Calu3 (cell line): ENCODE data around the gene HMSD. TPM values are rescaled to one million over a fixed set of nuclear protein-coding genes. Genes with fewer than 3 reads are reported as not detected.

Experiments used
- BruUV-seq: library from RNA; stranded (reverse); fragments of 400-500 nt; replicated peaks from 2 replicates; lab custom pipeline; 2021; lab: Mats Ljungman, UMichigan
- CTCF ChIA-PET: fragments of 300-600 bp; sonication (Branson Sonifier 250); formaldehyde crosslinking; loops from one replicate; lab custom pipeline; 2022; ENCODE audit warnings: antibody characterized with exemption; lab: Charles Lee
- DNase-seq: peaks from one replicate; pipeline ENCODE4 v3.0.0; 2022
- H3K27ac Mint-ChIP-seq: one replicate; pipeline ENCODE4 v1.8.0; 2022; ENCODE audit warnings: mixed read lengths; ENCODE audit not compliant: unreplicated experiment
- H3K27me3 Mint-ChIP-seq: one replicate; pipeline ENCODE4 v1.8.0; 2022; ENCODE audit warnings: mixed read lengths; ENCODE audit not compliant: unreplicated experiment
- H3K36me3 Mint-ChIP-seq: one replicate; pipeline ENCODE4 v1.8.0; 2022; ENCODE audit warnings: mild to moderate bottlenecking, moderate library complexity, mixed read lengths; ENCODE audit not compliant: insufficient read depth, unreplicated experiment
- H3K4me1 Mint-ChIP-seq: one replicate; pipeline ENCODE4 v1.8.0; 2022; ENCODE audit warnings: mild to moderate bottlenecking, low read depth, mixed read lengths; ENCODE audit not compliant: unreplicated experiment
- H3K4me3 Mint-ChIP-seq: one replicate; pipeline ENCODE4 v1.8.0; 2022; ENCODE audit warnings: mild to moderate bottlenecking, low read depth, moderate library complexity, mixed read lengths; ENCODE audit not compliant: unreplicated experiment
- H3K9me3 Mint-ChIP-seq: one replicate; pipeline ENCODE4 v1.8.0; 2022; ENCODE audit warnings: low read depth, mixed read lengths; ENCODE audit not compliant: unreplicated experiment
- intact Hi-C: fragments of 100-400 bp; cut with micrococcal nuclease; formaldehyde crosslinking; loops from one replicate; pipeline ENCODE4 v1.10.0; 2022; ENCODE audit not compliant: unreplicated experiment
- total RNA-seq: library from RNA; stranded (reverse); gene quantifications from 2 replicates; pipeline ENCODE4 v1.2.3, GENCODE V29; 2022
- TF ChIP-seq, protein P1 (sequence below): fragments of 200-600 bp; IDR thresholded peaks from one replicate; pipeline ENCODE4 v1.8.0; 2022; ENCODE audit warnings: antibody characterized with exemption; ENCODE audit not compliant: unreplicated experiment

Gene HMSD
- total RNA-seq, 1 experiment from 2014 or later: 11.9 TPM

DNA sequence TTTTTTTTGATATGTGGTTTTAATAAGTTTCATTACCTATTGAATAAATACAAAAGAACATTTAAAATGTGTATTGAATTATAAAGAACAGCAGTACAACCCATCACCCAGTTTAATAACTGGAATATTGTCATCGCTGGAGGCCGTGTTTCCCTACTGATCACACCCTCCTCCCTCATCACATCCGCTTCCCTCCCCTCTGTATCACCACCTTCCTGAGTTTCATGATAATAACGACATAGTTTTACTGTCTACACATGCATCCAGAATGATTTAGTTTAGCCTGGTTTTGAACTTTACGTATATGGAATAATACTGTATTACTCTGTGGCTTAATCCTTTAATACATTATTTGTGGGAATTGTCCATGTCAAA, 22.9 kb downstream of the HMSD start:
- intact Hi-C loops: no loop called here

DNA sequence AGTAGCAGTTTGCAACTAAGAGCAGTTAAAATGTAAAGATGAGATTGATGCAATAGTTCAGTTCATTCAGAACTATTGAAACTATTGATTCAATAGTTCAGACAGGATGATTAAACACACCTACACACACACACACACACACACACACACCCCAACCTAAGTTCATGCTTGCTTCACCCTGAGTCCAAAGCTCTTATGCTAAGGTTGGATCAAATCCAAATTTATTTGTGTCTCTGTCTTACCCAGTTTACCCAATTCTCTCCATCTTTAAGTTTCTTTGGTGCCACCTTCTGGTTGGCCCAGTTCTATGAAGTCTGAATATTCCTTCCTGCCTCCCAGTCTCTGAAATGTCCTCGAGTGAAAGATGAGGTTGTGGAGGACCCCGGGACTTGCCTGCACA, 25.9 kb downstream of the HMSD start:
- peak; percentile 26 for DNase-seq
- H3K4me1 Mint-ChIP-seq: peaks cover 44% of the 10 kb centered on the region
- peak overlapping the region; percentile 41 for H3K27ac Mint-ChIP-seq
- no peak overlapping the region for H3K4me3 Mint-ChIP-seq
- TF ChIP-seq, protein P1, sequence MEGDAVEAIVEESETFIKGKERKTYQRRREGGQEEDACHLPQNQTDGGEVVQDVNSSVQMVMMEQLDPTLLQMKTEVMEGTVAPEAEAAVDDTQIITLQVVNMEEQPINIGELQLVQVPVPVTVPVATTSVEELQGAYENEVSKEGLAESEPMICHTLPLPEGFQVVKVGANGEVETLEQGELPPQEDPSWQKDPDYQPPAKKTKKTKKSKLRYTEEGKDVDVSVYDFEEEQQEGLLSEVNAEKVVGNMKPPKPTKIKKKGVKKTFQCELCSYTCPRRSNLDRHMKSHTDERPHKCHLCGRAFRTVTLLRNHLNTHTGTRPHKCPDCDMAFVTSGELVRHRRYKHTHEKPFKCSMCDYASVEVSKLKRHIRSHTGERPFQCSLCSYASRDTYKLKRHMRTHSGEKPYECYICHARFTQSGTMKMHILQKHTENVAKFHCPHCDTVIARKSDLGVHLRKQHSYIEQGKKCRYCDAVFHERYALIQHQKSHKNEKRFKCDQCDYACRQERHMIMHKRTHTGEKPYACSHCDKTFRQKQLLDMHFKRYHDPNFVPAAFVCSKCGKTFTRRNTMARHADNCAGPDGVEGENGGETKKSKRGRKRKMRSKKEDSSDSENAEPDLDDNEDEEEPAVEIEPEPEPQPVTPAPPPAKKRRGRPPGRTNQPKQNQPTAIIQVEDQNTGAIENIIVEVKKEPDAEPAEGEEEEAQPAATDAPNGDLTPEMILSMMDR: peak; percentile 18
- H3K36me3 Mint-ChIP-seq: peaks cover 18% of the 10 kb centered on the region
- BruUV-seq: no TSS peak
- H3K27me3 Mint-ChIP-seq: no peaks in the 10 kb centered on the region
- CTCF ChIA-PET: interaction anchor here (1.0 kb wide), 1 partner anchor 11 kb away, joined by 5 read pairs; no protein-coding TSS in a partner anchor
- no peaks in the 10 kb centered on the region for H3K9me3 Mint-ChIP-seq
- intact Hi-C loops: no loop called here

More for the DNA sequence above, 22.9 kb downstream of the HMSD start:
- no peak for DNase-seq
- H3K4me1 Mint-ChIP-seq: peaks cover 51% of the 10 kb centered on the region
- peak overlapping the region; percentile 94 for H3K4me3 Mint-ChIP-seq
- H3K36me3 Mint-ChIP-seq: peaks cover 27% of the 10 kb centered on the region
- peak overlapping the region; percentile 95 for H3K27ac Mint-ChIP-seq
- no peaks in the 10 kb centered on the region for H3K27me3 Mint-ChIP-seq
- TF ChIP-seq, protein P1: no peak
- CTCF ChIA-PET: no interaction called here
- H3K9me3 Mint-ChIP-seq: no peaks in the 10 kb centered on the region
- no TSS peak for BruUV-seq

DNA sequence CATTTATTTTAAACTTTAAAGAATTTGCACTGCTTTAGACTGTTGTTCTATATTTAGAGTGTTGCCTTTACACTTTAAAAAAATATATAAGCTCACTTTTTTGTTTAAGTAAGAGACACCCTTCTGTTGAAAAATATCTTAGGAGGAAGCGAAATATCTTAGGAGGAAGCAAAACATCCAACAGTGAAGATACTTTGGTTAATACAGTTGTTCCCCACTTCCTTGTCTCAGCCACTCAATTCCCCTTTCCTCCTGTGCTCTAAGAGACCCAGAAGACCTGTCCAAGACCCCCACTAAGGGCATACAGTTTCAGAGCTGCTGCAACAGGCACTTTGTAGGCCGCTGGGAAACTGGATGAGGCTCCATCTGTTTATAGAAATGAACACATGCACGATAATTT, 26.5 kb downstream of the HMSD start:
- Mint-ChIP-seq H3K4me3 (no peak overlapping the region), H3K36me3 (peaks cover 18% of the 10 kb centered on the region), H3K27me3 (no peaks in the 10 kb centered on the region), H3K4me1 (peaks cover 50% of the 10 kb centered on the region), H3K27ac (no peak overlapping the region), H3K9me3 (no peaks in the 10 kb centered on the region)
- TF ChIP-seq, protein P1: no peak
- BruUV-seq: no TSS peak
- CTCF ChIA-PET: interaction anchor here (1.0 kb wide), 1 partner anchor 12 kb away, joined by 5 read pairs; no protein-coding TSS in a partner anchor
- no peak for DNase-seq
- intact Hi-C loops: no loop called here

DNA sequence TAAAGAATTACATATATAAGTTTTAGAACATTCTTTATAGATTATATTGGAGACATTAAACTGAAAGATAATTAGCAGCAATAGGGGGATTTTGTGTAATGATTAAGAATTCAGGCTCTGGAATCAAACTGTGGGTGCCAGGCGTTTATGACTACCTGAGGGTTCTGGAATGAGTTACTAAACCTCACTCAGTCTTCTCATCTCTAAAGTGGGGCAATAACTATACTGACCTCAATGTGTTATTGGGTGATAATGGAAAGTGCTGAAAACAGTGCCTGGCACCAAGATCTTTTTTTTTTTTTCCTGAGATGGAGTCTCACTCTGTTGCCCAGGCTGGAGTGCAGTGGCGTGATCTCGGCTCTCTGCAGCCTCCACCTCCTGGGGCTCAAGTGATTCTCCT, 27.9 kb downstream of the HMSD start:
- Mint-ChIP-seq H3K4me1 (peaks cover 46% of the 10 kb centered on the region), H3K36me3 (peaks cover 17% of the 10 kb centered on the region), H3K27me3 (no peaks in the 10 kb centered on the region), H3K9me3 (no peaks in the 10 kb centered on the region), H3K4me3 (no peak overlapping the region), H3K27ac (no peak overlapping the region)
- BruUV-seq: no TSS peak
- CTCF ChIA-PET: no interaction called here
- DNase-seq: no peak
- intact Hi-C loops: no loop called here
- TF ChIP-seq, protein P1: no peak
